Smooth muscle cell (in vitro differentiated cells): ENCODE measurements around the gene S100A5. TPM values are rescaled to one million over a fixed set of nuclear protein-coding genes. Genes with fewer than 3 reads are reported as not detected.

ENCODE experiments used
- DNase-seq: peaks from one replicate; lab custom pipeline; 2025; ENCODE audit not compliant: unreplicated experiment; lab: John Stamatoyannopoulos, UW
- H2AFZ ChIP-seq: fragments of 200-600 bp; sonication (generic); 2 replicates; pipeline ENCODE4 v1.6.0; 2016; ENCODE audit warnings: antibody characterized with exemption, low read depth, mild to moderate bottlenecking
- H3F3A ChIP-seq: fragments of 200-600 bp; sonication (generic); 2 replicates; pipeline ENCODE4 v1.6.0; 2017; ENCODE audit warnings: antibody characterized with exemption, low read depth
- H3K27ac ChIP-seq: fragments of 200-600 bp; sonication (generic); 2 replicates; pipeline ENCODE4 v1.5.1; 2016; ENCODE audit warnings: low read depth, mild to moderate bottlenecking
- H3K27me3 ChIP-seq: fragments of 200-600 bp; sonication (generic); 2 replicates; pipeline ENCODE4 v1.6.1; 2016; ENCODE audit warnings: low read depth, mild to moderate bottlenecking
- H3K36me3 ChIP-seq: fragments of 200-600 bp; sonication (generic); 2 replicates; pipeline ENCODE4 v1.5.1; 2016; ENCODE audit warnings: low read depth
- H3K4me1 ChIP-seq: fragments of 200-600 bp; sonication (generic); 2 replicates; pipeline ENCODE4 v1.5.1; 2016; ENCODE audit warnings: low read depth
- H3K4me2 ChIP-seq: fragments of 200-600 bp; sonication (generic); 2 replicates; pipeline ENCODE4 v1.6.0; 2016; ENCODE audit warnings: mild to moderate bottlenecking
- H3K4me3 ChIP-seq: fragments of 200-600 bp; sonication (generic); 2 replicates; pipeline ENCODE4 v1.5.1; 2016; ENCODE audit warnings: mild to moderate bottlenecking
- H3K79me2 ChIP-seq: fragments of 200-600 bp; sonication (generic); 2 replicates; pipeline ENCODE4 v1.6.0; 2016; ENCODE audit warnings: low read depth, mild to moderate bottlenecking
- H3K9ac ChIP-seq: fragments of 200-600 bp; sonication (generic); 2 replicates; pipeline ENCODE4 v1.6.0; 2016; ENCODE audit warnings: low read depth
- H3K9me3 ChIP-seq: fragments of 200-600 bp; sonication (generic); replicated peaks from 2 replicates; pipeline ENCODE4 v1.5.1; 2016; ENCODE audit warnings: low read depth
- H4K20me1 ChIP-seq: fragments of 200-600 bp; sonication (generic); 2 replicates; pipeline ENCODE4 v1.6.0; 2016; ENCODE audit warnings: low read depth
- WGBS: methylation state at CpG from one replicate; pipeline ENCODE4 v1.1.7; 2016; ENCODE audit warnings: low lambda C conversion rate; 5-methylcytosine and 5-hydroxymethylcytosine counted together
- polyA plus RNA-seq: library from polyadenylated mRNA; unstranded; fragments of >200 nt; fragmentation: Nextera tagmentation; extraction: Ambion mirVana; gene quantifications from 2 replicates; pipeline ENCODE4 v1.2.1, GENCODE V29; 2016
- total RNA-seq: library from RNA; depleted of rRNA; stranded (reverse); fragments of >200 nt; gene quantifications from 2 replicates; pipeline ENCODE4 v1.2.3, GENCODE V29; 2014
- TF ChIP-seq, protein P1 (sequence below): fragments of 200-600 bp; sonication (generic); IDR thresholded peaks from 2 replicates; pipeline ENCODE4 v1.5.1; 2017; ENCODE audit warnings: borderline replicate concordance, mild to moderate bottlenecking, antibody characterized with exemption; ENCODE audit not compliant: insufficient read depth, poor library complexity, severe bottlenecking

Gene S100A5
- total and polyA plus RNA-seq, 2 experiments from 2014 or later = 1.6 to 6.2 TPM

DNA sequence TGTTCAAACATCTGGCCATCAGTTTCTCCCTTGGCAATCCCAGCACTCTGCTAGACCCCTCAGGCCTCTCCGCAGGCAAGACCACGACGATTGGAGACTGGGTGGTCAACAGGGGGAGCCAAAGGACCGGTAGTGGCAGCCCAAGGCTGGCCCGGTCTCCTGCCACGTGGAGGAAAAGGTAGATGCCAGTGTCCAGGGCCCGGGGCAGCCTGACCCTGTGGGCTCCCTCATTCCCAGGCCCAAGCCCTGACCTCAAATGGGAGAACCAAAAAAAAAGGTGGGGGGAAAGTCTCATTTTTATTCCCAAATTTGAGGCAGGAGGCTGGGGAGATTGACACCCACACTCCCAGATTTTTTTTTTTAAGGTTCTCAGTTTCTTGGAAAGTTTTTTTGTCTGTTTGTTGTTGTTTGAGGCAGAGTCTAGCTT, 29.7 kb downstream of the S100A5 start:
- Histone ChIP-seq H3K9ac (no peak overlapping the region), H3K4me1 (peaks cover 7% of the 10 kb centered on the region)
- peak; percentile 27 for DNase-seq

DNA sequence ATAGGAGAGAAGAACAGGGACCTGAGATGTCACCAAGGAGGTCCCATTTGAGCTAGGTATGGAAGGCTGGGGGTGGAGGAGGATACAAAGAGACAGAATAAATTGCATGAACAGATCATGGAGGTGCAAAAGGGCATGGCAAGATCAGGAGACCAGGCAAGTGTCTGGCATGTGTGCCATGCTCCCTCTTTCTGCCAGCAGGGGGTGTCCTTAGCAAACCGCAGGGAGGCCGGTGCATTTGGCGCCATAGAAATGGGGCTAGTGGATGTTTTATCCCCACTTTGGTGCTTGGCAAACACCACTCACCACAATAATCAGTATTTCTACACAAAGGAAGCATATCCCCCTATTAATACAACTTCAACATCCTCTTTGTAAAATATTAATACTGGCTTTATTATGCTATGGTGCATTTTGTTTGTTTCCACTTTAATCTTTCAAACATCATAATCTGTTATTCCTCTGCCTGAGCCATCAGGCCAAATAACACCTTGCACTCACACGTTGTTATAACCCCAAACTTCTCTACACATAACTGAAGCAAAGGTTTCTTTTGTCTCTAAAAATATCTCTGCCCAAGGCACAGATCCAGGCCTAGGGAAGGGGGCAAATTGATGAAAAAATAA, 30.9 kb downstream of the S100A5 start:
- no peak overlapping the region for H2AFZ ChIP-seq
- no peaks in the 10 kb centered on the region for H3K79me2 ChIP-seq
- H3K27ac ChIP-seq = no peak overlapping the region
- H3K27me3 ChIP-seq = no peaks in the 10 kb centered on the region
- no peak overlapping the region for H3K4me3 ChIP-seq
- peaks cover 7% of the 10 kb centered on the region for H3K4me1 ChIP-seq
- TF ChIP-seq, protein P1, sequence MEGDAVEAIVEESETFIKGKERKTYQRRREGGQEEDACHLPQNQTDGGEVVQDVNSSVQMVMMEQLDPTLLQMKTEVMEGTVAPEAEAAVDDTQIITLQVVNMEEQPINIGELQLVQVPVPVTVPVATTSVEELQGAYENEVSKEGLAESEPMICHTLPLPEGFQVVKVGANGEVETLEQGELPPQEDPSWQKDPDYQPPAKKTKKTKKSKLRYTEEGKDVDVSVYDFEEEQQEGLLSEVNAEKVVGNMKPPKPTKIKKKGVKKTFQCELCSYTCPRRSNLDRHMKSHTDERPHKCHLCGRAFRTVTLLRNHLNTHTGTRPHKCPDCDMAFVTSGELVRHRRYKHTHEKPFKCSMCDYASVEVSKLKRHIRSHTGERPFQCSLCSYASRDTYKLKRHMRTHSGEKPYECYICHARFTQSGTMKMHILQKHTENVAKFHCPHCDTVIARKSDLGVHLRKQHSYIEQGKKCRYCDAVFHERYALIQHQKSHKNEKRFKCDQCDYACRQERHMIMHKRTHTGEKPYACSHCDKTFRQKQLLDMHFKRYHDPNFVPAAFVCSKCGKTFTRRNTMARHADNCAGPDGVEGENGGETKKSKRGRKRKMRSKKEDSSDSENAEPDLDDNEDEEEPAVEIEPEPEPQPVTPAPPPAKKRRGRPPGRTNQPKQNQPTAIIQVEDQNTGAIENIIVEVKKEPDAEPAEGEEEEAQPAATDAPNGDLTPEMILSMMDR = peak; percentile 65
- no peak for DNase-seq
- 47% methylated on average over 4 of the region's 4 CpGs for WGBS
- no peak overlapping the region for H3K9ac ChIP-seq
- H4K20me1 ChIP-seq = no peaks in the 10 kb centered on the region
- no peak overlapping the region for H3K4me2 ChIP-seq
- no peaks in the 10 kb centered on the region for H3K9me3 ChIP-seq
- H3K36me3 ChIP-seq = no peaks in the 10 kb centered on the region
- peaks cover 7% of the 10 kb centered on the region for H3F3A ChIP-seq

More for the DNA sequence above, 29.7 kb downstream of the S100A5 start:
- Histone ChIP-seq H3K4me3 (no peak overlapping the region), H3F3A (peaks cover 7% of the 10 kb centered on the region), H3K27me3 (no peaks in the 10 kb centered on the region), H2AFZ (peak overlapping the region; percentile 45), H3K4me2 (no peak overlapping the region), H3K36me3 (no peaks in the 10 kb centered on the region), H4K20me1 (no peaks in the 10 kb centered on the region), H3K79me2 (no peaks in the 10 kb centered on the region), H3K27ac (no peak overlapping the region), H3K9me3 (no peaks in the 10 kb centered on the region)
- TF ChIP-seq, protein P1 = peak; percentile 92
- 0% methylated on average over 7 of the region's 7 CpGs for WGBS

DNA sequence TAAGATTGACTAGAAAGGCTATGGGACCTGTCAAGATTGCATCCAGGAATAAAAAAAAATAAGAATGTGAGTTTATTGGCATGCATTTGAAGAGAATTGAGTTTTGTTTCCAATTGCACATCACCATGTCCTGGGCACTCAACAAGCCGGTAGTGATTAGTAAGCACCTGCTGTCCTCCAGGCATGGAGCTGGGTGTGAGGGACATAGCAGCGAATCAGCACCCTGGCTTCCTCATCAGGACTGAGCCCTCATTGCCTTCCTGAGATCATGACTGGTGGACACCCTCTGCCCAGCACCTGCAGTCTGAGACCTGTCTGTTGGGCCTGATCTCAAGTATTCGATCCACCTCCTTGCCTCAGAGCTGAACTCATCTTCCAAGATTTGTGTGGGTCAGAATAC, 31.7 kb downstream of the S100A5 start:
- peaks cover 7% of the 10 kb centered on the region for H3K4me1 ChIP-seq
- H3K4me2 ChIP-seq = no peak overlapping the region
- WGBS = 89% methylated on average over 3 of the region's 3 CpGs
- no peaks in the 10 kb centered on the region for H3K36me3 ChIP-seq
- no peak overlapping the region for H3K9ac ChIP-seq
- no peak overlapping the region for H2AFZ ChIP-seq
- H3K9me3 ChIP-seq = no peaks in the 10 kb centered on the region
- no peaks in the 10 kb centered on the region for H3K27me3 ChIP-seq
- H3F3A ChIP-seq = peaks cover 7% of the 10 kb centered on the region
- H3K27ac ChIP-seq = no peak overlapping the region
- TF ChIP-seq, protein P1 = no peak
- H3K79me2 ChIP-seq = no peaks in the 10 kb centered on the region
- H4K20me1 ChIP-seq = no peaks in the 10 kb centered on the region
- no peak overlapping the region for H3K4me3 ChIP-seq
- DNase-seq = no peak
